Esophagus squamous epithelium (tissue), 4 donors: ENCODE measurements around the gene DDAH2.

Experiments used
- POLR2A ChIP-seq, 4 donors: fragments of 450-650 bp; IDR thresholded peaks; one replicate each; pipeline ENCODE4 v1.6.1; 2017; ENCODE audit warnings: antibody characterized with exemption in 4 of 4, mild to moderate bottlenecking in 4 of 4, moderate library complexity in 3 of 4
- TF ChIP-seq, protein P1 (sequence below), 6 experiments: fragments of 450-650 bp in 4 of 6; fragments of 200-600 bp in 2 of 6; sonication (generic) in 2 of 6; IDR thresholded peaks; one replicate each; pipeline ENCODE4 v1.5.1; 2016 to 2019; ENCODE audit warnings: antibody characterized with exemption in 6 of 6, mild to moderate bottlenecking in 4 of 6, moderate library complexity in 4 of 6

DNA sequence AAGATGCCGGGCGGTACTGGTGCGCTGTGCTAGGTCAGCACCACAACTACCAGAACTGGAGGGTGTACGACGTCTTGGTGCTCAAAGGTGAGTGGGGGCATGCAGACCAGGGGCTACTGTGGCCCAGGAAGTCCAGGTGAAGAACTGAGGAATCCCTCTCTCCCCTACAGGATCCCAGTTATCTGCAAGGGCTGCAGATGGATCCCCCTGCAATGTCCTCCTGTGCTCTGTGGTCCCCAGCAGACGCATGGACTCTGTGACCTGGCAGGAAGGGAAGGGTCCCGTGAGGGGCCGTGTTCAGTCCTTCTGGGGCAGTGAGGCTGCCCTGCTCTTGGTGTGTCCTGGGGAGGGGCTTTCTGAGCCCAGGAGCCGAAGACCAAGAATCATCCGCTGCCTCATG lies 21.4 kb downstream of the DDAH2 start:
- TF ChIP-seq, protein P1, sequence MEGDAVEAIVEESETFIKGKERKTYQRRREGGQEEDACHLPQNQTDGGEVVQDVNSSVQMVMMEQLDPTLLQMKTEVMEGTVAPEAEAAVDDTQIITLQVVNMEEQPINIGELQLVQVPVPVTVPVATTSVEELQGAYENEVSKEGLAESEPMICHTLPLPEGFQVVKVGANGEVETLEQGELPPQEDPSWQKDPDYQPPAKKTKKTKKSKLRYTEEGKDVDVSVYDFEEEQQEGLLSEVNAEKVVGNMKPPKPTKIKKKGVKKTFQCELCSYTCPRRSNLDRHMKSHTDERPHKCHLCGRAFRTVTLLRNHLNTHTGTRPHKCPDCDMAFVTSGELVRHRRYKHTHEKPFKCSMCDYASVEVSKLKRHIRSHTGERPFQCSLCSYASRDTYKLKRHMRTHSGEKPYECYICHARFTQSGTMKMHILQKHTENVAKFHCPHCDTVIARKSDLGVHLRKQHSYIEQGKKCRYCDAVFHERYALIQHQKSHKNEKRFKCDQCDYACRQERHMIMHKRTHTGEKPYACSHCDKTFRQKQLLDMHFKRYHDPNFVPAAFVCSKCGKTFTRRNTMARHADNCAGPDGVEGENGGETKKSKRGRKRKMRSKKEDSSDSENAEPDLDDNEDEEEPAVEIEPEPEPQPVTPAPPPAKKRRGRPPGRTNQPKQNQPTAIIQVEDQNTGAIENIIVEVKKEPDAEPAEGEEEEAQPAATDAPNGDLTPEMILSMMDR (IDR thresholded peaks at IDR 0.05) = no peak
- TF ChIP-seq POLR2A (IDR thresholded peaks at IDR 0.05) = no peak
